Neural crest cell (in vitro differentiated cells): Measurements from ENCODE around the gene PTPRM. TPM values are rescaled to one million over a fixed set of nuclear protein-coding genes. Genes with fewer than 3 reads are reported as not detected.

Experiments used
- DNase-seq: peaks from one replicate; pipeline ENCODE4 v3.0.0; 2021; ENCODE audit warnings: low read depth, mixed read lengths, low spot score
- H3K27ac Mint-ChIP-seq: one replicate; pipeline ENCODE4 v1.8.0; 2021; ENCODE audit warnings: mild to moderate bottlenecking, mixed read lengths; ENCODE audit not compliant: unreplicated experiment
- H3K27me3 Mint-ChIP-seq: 2 replicates; pipeline ENCODE4 v1.8.0; 2021; ENCODE audit warnings: low read depth, mild to moderate bottlenecking, mixed read lengths
- H3K36me3 Mint-ChIP-seq: 2 replicates; pipeline ENCODE4 v1.8.0; 2021; ENCODE audit warnings: low read depth, mild to moderate bottlenecking, mixed read lengths
- H3K4me1 Mint-ChIP-seq: 2 replicates; pipeline ENCODE4 v1.8.0; 2021; ENCODE audit warnings: mixed read lengths
- H3K4me3 Mint-ChIP-seq: one replicate; pipeline ENCODE4 v1.8.0; 2021; ENCODE audit warnings: mild to moderate bottlenecking, mixed read lengths
- H3K9me3 Mint-ChIP-seq: 2 replicates; pipeline ENCODE4 v1.8.0; 2021; ENCODE audit warnings: mixed read lengths
- CTCF ChIP-seq: fragments of 200-600 bp; sonication (generic); conservative IDR thresholded peaks from 2 replicates; pipeline ENCODE4 v1.5.0; 2021; ENCODE audit warnings: antibody characterized with exemption, mild to moderate bottlenecking
- total RNA-seq: library from RNA; stranded (reverse); gene quantifications from 2 replicates; pipeline ENCODE4 v1.2.1, GENCODE V29; 2021

The PTPRM gene
- total RNA-seq, 1 donor from 2014 or later = 7.7 TPM

- Mint-ChIP-seq H3K4me3 (no peak overlapping the region), H3K27ac (no peak overlapping the region), H3K4me1 (no peaks in the 10 kb centered on the region), H3K36me3 (peaks cover 5% of the 10 kb centered on the region), H3K9me3 (peaks cover 6% of the 10 kb centered on the region), H3K27me3 (no peaks in the 10 kb centered on the region)
- DNase-seq = no peak
- TF ChIP-seq CTCF = no peak
Measured at GRCh38 chr18:8224576-8224975, 657.5 kb downstream of the PTPRM start.

GRCh38 chr18:8229040-8229439, 661.9 kb downstream of the PTPRM start:
- no peak overlapping the region for H3K27ac Mint-ChIP-seq
- peaks cover 5% of the 10 kb centered on the region for H3K36me3 Mint-ChIP-seq
- H3K27me3 Mint-ChIP-seq = no peaks in the 10 kb centered on the region
- no peak for DNase-seq
- peaks cover 15% of the 10 kb centered on the region for H3K9me3 Mint-ChIP-seq
- no peak for TF ChIP-seq CTCF
- no peak overlapping the region for H3K4me3 Mint-ChIP-seq
- H3K4me1 Mint-ChIP-seq = peaks cover 4% of the 10 kb centered on the region

GRCh38 chr18:8229787-8230186, 662.7 kb downstream of the PTPRM start:
- Mint-ChIP-seq H3K9me3 (peaks cover 15% of the 10 kb centered on the region), H3K4me1 (peaks cover 4% of the 10 kb centered on the region), H3K4me3 (no peak overlapping the region), H3K27ac (no peak overlapping the region), H3K36me3 (peaks cover 5% of the 10 kb centered on the region), H3K27me3 (no peaks in the 10 kb centered on the region)
- TF ChIP-seq CTCF = no peak
- no peak for DNase-seq

- no peak overlapping the region for H3K4me3 Mint-ChIP-seq
- TF ChIP-seq CTCF = no peak
- H3K4me1 Mint-ChIP-seq = peaks cover 4% of the 10 kb centered on the region
- H3K9me3 Mint-ChIP-seq = peaks cover 9% of the 10 kb centered on the region
- no peak for DNase-seq
- H3K27me3 Mint-ChIP-seq = no peaks in the 10 kb centered on the region
- peaks cover 5% of the 10 kb centered on the region for H3K36me3 Mint-ChIP-seq
- no peak overlapping the region for H3K27ac Mint-ChIP-seq
Measured at GRCh38 chr18:8231316-8231715, 664.2 kb downstream of the PTPRM start.

GRCh38 chr18:8232791-8233190, 665.7 kb downstream of the PTPRM start:
- peaks cover 5% of the 10 kb centered on the region for H3K36me3 Mint-ChIP-seq
- no peak for DNase-seq
- H3K9me3 Mint-ChIP-seq = peaks cover 9% of the 10 kb centered on the region
- no peak overlapping the region for H3K27ac Mint-ChIP-seq
- no peaks in the 10 kb centered on the region for H3K27me3 Mint-ChIP-seq
- peaks cover 4% of the 10 kb centered on the region for H3K4me1 Mint-ChIP-seq
- TF ChIP-seq CTCF = no peak
- H3K4me3 Mint-ChIP-seq = no peak overlapping the region

- TF ChIP-seq CTCF = no peak
- no peak overlapping the region for H3K4me3 Mint-ChIP-seq
- H3K27me3 Mint-ChIP-seq = no peaks in the 10 kb centered on the region
- DNase-seq = no peak
- H3K36me3 Mint-ChIP-seq = no peaks in the 10 kb centered on the region
- H3K27ac Mint-ChIP-seq = no peak overlapping the region
- H3K4me1 Mint-ChIP-seq = peaks cover 4% of the 10 kb centered on the region
- peaks cover 7% of the 10 kb centered on the region for H3K9me3 Mint-ChIP-seq
Measured at GRCh38 chr18:8235894-8236293, 668.8 kb downstream of the PTPRM start.
